Embryonic facial prominence (tissue), 1 donor: ENCODE data around the gene TEX2.

Experiments used
- DNase-seq: peaks from one replicate; pipeline ENCODE4 v3.0.0-alpha.2; 2016; ENCODE audit errors: extremely low spot score

Gene TEX2

DNA sequence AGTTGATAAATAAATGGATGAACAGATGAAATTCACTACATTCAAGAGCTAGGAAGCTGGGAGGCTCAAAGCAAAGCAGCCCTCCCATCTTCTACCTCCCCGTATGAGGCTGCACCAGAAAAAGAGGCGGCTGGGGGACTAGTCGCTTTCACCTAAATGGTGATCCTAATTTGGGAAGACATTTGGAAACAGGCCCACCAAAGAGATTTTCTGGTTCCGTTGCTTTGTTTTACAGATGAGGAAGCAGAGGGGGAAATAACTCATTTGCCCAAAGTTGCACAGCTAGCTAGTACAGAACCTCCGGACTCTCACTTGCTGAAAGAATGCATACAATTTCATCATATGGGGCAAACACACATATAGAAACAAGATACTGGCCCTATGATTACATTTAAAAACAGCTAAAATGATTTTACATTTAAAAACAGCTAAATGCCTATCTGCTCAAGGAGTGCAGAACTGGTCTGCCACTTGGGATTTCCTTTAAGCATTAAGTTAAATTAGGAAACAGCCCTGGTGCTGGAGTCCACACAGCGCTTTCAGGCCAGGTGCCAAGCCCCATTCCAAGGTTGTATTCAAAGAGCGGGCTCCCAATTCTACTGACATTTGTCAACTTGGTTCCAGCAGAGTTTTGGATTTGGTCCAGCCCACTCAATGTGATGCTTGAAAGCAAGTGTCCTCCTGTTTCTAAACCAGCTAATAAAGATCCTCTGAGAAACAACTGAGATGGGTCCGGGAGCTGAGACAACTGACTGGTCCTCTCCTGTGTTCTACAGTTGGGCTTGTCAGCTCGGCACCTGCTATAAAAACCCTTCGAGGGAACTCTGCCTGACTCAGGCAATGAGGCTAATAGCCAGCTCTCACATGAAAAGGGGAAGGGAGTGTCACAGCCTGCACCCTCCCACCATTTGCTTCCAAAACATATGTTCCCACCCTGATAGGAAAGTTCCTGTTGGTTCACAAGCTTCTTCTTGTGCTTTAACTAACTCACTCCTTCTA is 144.8 kb downstream of the TEX2 start:
- no peak for DNase-seq

DNA sequence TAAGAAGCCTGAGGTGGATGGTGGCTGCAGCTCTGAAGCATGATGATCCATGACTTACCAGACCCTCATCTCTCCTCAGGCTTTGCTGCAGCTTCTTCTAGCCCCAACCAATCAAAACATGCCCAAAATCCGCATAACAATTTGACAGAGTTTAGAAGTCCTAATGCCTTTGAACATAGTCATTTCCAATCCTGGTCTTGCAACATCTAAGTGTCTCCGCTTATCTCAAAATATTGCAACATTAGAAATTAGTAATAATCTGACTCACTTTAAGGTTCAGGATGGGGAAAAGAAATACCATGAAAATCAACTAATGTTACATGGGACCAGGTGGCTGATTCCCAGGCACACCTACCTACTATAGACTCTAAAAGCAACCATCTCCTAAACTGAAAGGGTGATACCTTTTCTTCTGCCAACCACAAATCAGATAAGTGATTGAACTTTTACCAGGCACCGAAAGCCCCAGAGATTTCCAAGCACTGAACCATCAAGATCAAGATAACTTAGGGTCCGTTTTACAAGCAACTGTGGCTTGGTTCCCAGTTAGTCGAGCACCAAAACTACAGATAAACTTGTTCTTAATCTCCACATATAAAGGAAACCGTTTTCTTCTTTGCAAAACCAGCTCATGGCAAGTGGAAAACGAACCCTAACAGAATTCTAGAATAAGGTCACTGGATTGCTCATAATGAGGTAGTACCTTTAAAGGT is 147.1 kb downstream of the TEX2 start:
- no peak for DNase-seq

DNA sequence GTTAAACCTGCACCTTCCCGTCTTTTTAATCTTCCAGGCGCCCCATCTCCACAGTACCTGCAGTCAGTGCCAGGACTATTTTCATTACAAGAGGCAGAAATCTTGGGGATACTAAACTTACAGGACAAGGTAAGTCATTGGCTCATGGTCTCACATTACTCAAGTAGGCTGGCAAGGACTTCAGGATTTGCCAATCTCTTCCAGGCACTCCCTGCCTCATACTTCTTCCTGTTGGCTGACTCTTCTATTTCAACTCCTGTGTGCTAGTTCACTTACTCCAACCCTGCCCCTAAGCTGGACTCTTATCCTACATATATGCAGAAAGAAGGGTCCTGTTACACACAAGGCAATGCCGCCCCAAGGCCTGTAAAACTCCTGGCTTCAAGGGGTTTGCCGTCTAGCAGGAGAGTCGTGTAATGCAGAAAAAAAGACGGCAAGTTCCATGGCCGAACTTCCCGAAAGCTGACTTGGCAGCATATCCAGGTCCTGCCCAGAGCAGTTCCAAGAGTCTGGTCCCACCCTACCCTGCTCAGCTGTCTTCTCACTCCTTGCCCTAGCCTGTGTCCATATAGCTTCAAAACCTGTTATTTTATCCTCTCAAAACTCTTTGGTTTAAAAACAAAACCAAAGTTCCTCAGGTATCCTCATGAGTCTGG is 147.9 kb downstream of the TEX2 start:
- no peak for DNase-seq

DNA sequence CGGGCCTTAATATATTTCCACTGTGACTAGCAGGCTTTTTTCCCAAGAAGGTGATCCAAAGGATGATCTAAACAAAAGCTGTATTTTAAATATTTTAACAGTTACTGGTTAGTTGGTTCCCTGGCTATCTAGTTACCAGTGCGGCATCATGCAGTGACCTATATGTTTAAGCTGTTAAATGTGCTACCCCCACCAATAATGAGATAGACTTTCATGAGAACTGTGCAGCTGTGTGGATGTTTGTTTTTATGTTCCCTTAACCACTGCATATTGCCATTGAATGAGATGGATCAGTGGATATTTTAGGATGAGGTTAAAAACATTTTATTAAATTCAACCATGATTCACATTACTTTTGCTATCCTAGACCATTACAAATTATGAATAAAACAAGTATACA is 150.1 kb downstream of the TEX2 start:
- DNase-seq = no peak

DNA sequence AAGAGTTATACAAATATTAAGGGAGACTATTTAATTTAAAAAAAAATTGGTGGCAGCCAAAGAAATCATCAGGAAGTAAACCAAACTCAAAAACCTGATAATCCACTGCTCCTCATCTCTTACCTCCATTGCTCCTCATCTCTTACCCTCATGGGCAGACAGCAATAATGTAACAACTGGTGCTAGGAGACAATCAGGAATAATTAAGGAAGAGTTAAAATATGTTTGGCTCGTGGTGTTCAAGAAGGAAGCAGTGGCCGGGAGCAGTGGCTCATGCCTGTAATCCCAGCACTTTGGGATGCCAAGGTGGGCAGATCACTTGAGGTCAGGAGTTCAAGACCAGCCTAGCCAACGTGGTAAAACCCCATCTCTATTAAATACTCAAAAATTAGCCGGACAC is 151.2 kb downstream of the TEX2 start:
- DNase-seq = no peak

DNA sequence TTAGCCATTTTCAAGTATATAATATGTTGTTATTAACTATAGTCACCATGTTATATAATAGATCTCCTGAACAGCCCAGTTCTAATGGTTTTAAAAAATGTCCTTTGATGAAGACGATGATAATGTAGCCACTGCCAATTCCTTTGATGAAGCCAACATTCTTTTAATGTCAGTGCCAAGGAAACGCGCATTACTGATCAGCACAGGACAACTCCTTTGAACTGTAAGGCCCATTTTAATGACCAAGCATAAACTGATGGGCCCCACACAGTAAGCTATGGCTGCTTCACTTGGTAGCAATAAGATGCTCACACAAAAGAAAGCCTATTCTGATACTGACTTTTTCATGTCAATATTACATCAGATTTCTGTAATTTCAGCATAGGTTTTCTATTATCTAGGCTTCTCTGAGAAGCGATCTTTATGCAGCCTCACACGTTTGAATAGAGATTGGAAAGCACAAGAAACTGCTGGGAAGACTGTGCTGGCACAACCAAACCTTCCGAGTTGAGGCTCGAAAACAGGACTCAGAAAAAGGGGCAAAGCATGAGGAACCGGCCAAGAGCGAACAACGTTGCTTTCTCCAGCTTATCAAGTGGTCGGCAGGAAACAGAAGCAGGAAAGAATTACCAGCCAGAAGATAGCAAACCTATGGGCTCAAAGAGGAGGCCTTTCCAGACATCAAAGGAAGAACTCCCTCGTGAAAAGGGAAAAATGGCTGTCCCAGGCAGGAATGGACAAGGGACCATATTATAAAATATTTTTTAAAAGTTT is 152.5 kb downstream of the TEX2 start:
- DNase-seq = no peak

DNA sequence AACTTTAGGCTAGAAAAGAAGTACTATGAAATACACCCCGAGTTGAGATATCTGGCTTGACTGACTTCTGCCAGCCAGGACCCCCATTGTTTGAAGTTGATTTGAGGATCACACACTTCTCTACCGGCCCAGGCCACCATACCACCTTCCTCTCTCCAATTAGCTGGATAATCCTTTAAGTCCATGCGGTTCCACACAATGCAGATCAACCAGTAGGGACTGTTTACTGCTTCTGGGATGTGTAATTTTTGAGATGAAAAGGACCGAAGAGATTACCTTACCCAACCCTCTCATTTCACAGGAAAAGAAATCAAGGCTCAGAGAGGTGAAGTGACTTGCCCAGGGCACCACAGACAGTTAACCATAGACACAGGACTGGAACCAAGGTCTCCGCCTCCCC is 153.7 kb downstream of the TEX2 start:
- no peak for DNase-seq

DNA sequence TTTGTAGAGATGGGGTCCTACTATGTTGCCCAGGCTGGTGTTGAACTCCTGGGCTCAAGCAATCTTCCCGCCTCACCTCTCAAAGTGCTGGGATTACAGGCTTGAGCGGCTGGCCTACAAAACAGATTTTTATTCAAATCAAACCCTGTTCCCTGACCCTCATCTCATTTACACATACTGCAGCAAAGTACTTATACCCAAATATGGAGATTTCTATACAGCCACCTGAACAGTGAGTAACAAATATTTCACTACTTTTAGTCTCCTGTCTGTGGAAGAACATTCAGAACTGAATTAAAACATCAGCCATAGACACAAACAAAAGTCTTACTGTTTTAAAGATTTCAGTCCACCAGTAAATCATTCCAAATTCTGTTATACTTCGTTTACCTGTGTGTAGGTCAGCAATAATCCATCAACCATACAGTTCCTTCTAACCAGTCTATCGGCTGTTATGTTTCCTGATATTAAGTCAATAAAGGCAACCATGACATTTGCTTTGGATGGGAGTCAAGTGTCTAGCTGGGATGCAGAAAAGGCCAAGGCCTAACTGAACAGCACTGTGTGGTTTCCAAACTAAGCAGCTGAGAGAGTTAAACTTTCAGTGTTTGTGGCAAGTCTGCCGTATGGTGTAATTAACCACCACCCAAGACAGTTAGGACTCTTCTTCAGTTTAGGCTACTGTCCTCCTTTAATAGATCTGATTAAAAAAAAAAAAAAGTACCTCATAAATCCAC is 155.4 kb downstream of the TEX2 start:
- DNase-seq = no peak

DNA sequence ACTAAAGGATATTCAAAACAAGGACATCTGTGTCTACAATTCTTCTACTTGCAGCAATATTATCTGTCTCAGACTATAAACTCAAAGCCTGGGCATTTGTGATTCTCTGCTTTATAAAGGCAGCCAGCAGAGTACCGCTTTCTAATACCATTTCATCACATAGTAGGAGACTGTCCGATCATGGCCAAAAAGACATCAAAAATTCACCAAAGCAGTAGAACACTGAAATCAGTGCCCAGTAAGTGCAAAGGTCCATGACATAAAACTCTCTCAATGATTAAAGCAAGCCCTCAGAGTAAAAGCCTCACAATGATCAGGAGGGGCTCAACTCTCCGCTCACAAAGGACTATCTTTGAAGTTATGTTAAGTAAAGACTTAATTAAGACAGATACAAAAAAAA is 156.1 kb downstream of the TEX2 start:
- no peak for DNase-seq

DNA sequence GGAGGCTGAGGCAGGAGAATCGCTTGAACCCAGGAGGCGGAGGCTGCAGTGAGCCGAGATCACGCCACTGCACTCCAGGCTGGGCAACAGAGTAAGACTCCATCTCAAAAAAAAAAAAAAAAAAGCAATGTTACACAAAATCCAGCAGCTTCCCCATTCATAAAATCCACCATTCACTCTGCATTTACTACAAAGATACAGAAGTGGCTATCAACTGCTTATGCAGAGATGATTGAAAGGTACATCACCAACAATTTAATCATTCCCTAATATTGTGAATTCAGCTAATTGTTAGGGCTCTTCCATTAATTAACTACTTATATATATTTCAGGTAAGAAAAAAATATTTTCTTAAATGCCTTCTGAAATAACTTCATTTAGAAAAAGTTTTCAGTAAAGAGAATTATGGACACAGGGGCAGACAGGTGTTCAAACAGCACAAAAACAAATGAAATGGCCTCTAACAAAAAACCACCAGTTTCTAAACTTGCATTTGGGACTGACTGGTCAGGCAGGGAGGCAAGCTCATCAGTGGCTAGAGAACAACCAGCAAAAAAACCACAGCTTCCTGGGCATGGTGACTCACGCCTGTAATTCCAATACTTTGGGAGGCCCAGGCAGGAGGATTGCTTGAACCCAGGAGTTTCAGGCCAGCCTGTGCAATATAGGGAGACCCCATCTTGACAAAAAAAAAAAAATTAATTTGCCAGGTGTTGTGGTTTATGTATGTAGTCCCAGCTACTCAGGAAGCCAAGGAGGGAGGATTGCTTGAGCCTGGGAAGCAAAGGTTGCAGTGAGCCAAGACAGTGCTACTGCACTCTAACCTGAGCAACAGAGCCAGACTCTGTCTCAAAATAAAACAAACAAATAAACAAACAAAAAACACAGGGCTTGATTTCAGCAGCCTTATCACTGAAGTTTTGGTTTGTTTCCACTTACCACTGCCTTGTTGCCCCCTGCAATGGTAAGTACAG is 159.4 kb downstream of the TEX2 start:
- no peak for DNase-seq

DNA sequence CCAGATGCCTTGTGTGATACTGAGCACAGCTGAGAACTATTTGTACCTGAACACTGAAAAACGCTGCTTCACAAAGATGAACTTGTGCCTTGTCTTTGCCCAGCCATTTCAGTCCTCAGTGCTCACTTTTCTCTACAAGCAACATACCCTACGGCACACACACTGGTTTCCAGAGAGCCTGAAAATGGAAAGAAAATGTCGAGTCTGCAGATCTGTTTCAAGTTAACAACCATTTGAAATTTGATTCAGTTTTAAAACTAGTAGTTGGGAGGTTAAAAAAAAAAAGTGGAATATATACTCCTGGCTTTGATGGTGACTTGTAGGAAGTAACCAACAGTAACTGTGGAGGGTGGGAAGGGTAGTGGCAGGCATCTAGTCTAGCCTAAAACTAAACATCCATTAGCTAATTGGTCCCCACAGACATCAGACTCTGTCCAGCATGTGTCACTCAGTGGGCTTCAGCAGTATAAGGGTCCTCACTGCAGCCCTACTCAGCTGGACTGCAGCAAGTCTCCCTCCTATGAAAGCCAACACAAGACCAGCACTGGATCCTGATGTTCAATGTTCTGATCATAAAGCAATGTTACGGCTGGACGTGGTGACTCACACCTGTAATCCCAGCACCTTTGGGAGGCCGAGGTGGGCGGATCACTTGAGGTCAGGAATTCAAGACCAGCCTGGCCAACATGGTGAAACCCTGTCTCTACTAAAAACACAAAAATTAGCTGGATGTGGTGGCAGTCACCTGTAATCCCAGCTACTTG is 160.3 kb downstream of the TEX2 start:
- DNase-seq = no peak

DNA sequence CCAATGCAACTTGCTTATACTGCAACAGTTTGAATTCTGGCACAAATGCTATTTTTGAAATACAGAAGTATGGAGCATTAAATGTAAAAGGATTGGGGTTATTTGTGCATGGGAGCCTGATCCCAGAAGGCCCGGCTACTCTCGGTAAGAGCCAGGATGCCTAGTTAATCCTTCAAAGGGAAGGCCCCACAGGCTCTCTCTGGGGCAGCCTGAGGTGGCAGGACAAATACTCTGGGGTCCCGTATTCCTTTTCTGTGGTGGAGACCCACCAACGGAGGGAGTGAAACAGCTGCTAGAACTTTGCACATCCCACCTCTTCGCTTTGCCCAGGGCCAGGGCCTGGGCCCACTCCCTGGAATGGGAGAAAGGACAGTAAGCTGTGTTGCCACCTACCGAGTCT is 163.5 kb downstream of the TEX2 start:
- no peak for DNase-seq
